ENCODE results near the gene SUGCT. TPM values are rescaled to one million over a fixed set of nuclear protein-coding genes. Genes with fewer than 3 reads are reported as not detected.

The SUGCT gene
- polyA plus RNA-seq, 1 of the 3 experiments (the other 2 are of a cell fraction), result 53.7 TPM

GRCh38 chr7:40890088-40890692 lies 755.4 kb downstream of the SUGCT start (continued):
- no peak for TF ChIP-seq FOXJ3 (CRISPR knock-in tag; IDR thresholded peaks at IDR 0.05)

GRCh38 chr7:40891232-40891631 lies 756.4 kb downstream of the SUGCT start:
- TF ChIP-seq CTCF (IDR thresholded peaks at IDR 0.05) (no peak), FOSL2 (IDR thresholded peaks at IDR 0.05; ENCODE audit: borderline replicate concordance, low read depth) (no peak), RFX5 (IDR thresholded peaks at IDR 0.05; ENCODE audit: low read length) (no peak), FOXM1 (IDR thresholded peaks at IDR 0.05; ENCODE audit: low read depth) (no peak), POLR2AphosphoS5 (IDR thresholded peaks at IDR 0.05; ENCODE audit: low read depth, low read length) (no peak), NFIC (IDR thresholded peaks at IDR 0.05; ENCODE audit: borderline replicate concordance) (no peak), MAX (IDR thresholded peaks at IDR 0.05; ENCODE audit: low read depth) (no peak), ZBTB33 (IDR thresholded peaks at IDR 0.05; ENCODE audit: borderline replicate concordance, low read depth) (no peak), SMC3 (IDR thresholded peaks at IDR 0.05; ENCODE audit: low read depth, low read length) (no peak), TEAD4 (IDR thresholded peaks at IDR 0.05; ENCODE audit: borderline replicate concordance, insufficient read depth) (no peak)
- Histone ChIP-seq H3K36me3 (replicated peaks in 1 of 2; ENCODE audit: control insufficient read depth in 1 of 2, insufficient read depth in 2 of 2, low read length in 1 of 2) (peaks cover 0 to 38% of the 10 kb centered on the region in 2 experiments), H3K9me3 (peaks cover 47% of the 10 kb centered on the region), H3F3A (replicated peaks; ENCODE audit: insufficient read depth) (peaks cover 4% of the 10 kb centered on the region), H3K4me2 (no peak overlapping the region), H4K20me1 (ENCODE audit: insufficient read depth) (no peaks in the 10 kb centered on the region), H3K4me3 (ENCODE audit: low read depth in 2 of 2, low read length in 1 of 2) (no peak overlapping the region), H3K27me3 (ENCODE audit: insufficient read depth) (no peaks in the 10 kb centered on the region), H3K9ac (no peak overlapping the region), H3K27ac (ENCODE audit: low read depth in 2 of 2, low read length in 1 of 2) (no peak overlapping the region), H3K4me1 (ENCODE audit: control insufficient read depth in 1 of 2, insufficient read depth in 2 of 2, low read depth in 1 of 2, low read length in 1 of 2) (0 out of 4 replicates have a peak, but pooled peaks cover 0 to 4% of the 10 kb centered on the region in 2 experiments), H3K9me2 (no peaks in the 10 kb centered on the region), H2AFZ (ENCODE audit: low read depth) (no peak overlapping the region), H3K79me2 (ENCODE audit: insufficient read depth) (no peaks in the 10 kb centered on the region)
- DNase-seq, result no peak
- ChIA-PET POLR2A (no interaction called here), CTCF (no interaction called here)
- WGBS (ENCODE audit: low lambda C conversion rate), result 84% methylated on average over 2 of the region's 2 CpGs

GRCh38 chr7:40899151-40899550 lies 764.3 kb downstream of the SUGCT start:
- Histone ChIP-seq H3F3A (replicated peaks; ENCODE audit: insufficient read depth) (no peaks in the 10 kb centered on the region), H4K20me1 (ENCODE audit: insufficient read depth) (no peaks in the 10 kb centered on the region), H3K4me3 (ENCODE audit: low read depth in 2 of 2, low read length in 1 of 2) (no peak overlapping the region), H3K79me2 (ENCODE audit: insufficient read depth) (no peaks in the 10 kb centered on the region), H3K36me3 (replicated peaks in 1 of 2; ENCODE audit: control insufficient read depth in 1 of 2, insufficient read depth in 2 of 2, low read length in 1 of 2) (peaks cover 0 to 5% of the 10 kb centered on the region in 2 experiments), H3K4me2 (no peak overlapping the region), H3K27me3 (ENCODE audit: insufficient read depth) (no peaks in the 10 kb centered on the region), H3K27ac (ENCODE audit: low read depth in 2 of 2, low read length in 1 of 2) (no peak overlapping the region), H3K9me3 (peaks cover 26% of the 10 kb centered on the region; the same call in 1 of the 2 replicates), H3K9me2 (no peaks in the 10 kb centered on the region), H2AFZ (ENCODE audit: low read depth) (no peak overlapping the region), H3K9ac (no peak overlapping the region), H3K4me1 (ENCODE audit: control insufficient read depth in 1 of 2, insufficient read depth in 2 of 2, low read depth in 1 of 2, low read length in 1 of 2) (no peaks in the 10 kb centered on the region)
- DNase-seq, result no peak
- CTCF ChIA-PET, result no interaction called here
- WGBS (ENCODE audit: low lambda C conversion rate), result 86% methylated on average over 15 of the region's 15 CpGs
- no peak for TF ChIP-seq CTCF (IDR thresholded peaks at IDR 0.05)
- TF ChIP-seq IRF3 (IDR thresholded peaks at IDR 0.05; ENCODE audit: low read depth, low read length), result no peak
- no peak for TF ChIP-seq SMC3 (IDR thresholded peaks at IDR 0.05; ENCODE audit: low read depth, low read length)
- TF ChIP-seq YY1 (IDR thresholded peaks at IDR 0.05; ENCODE audit: low read depth), result no peak
- no peak for TF ChIP-seq FOXJ3 (CRISPR knock-in tag; IDR thresholded peaks at IDR 0.05)
- TF ChIP-seq CHD2 (IDR thresholded peaks at IDR 0.05; ENCODE audit: low read length, partially characterized antibody), result no peak
- TF ChIP-seq ZBTB33 (IDR thresholded peaks at IDR 0.05; ENCODE audit: borderline replicate concordance, low read depth), result no peak
- POLR2A ChIA-PET, result no interaction called here

All from SK-N-SH (cell line).